K562 (cell line): ENCODE results near the gene MAST1. TPM values are rescaled to one million over a fixed set of nuclear protein-coding genes. Genes with fewer than 3 reads are reported as not detected.

Source experiments
- BCOR ChIP-seq: fragments of 450-650 bp; IDR thresholded peaks from 2 replicates; pipeline ENCODE4 v1.6.1; 2016
- EP400 ChIP-seq: fragments of 450-650 bp; IDR thresholded peaks from 2 replicates; pipeline ENCODE4 v1.6.1; 2017; ENCODE audit warnings: antibody characterized with exemption, mild to moderate bottlenecking, moderate library complexity
- GTF2A2 ChIP-seq: IDR thresholded peaks from 2 replicates; pipeline ENCODE4 v1.6.1; 2016; ENCODE audit warnings: mild to moderate bottlenecking, missing genetic modification characterization, missing compliant biosample characterization
- HEY1 ChIP-seq: fragments of 250-450 bp; sonication (Bioruptor Pico); IDR thresholded peaks from 2 replicates; pipeline ENCODE4 v1.5.0; 2020; ENCODE audit warnings: mild to moderate bottlenecking, moderate library complexity, borderline replicate concordance
- L3MBTL2 ChIP-seq: fragments of 450-650 bp; IDR thresholded peaks from 2 replicates; pipeline ENCODE4 v1.6.1; 2016; ENCODE audit warnings: mild to moderate bottlenecking, moderate library complexity
- MAZ ChIP-seq, 2 experiments: fragments of 450-650 bp in 1 of 2; sonication (generic) in 1 of 2; formaldehyde crosslinking; IDR thresholded peaks in 1 of 2; conservative IDR thresholded peaks in 1 of 2; 2 replicates each; pipeline versions ENCODE4 v1.4.0 to v1.5.0; 2020; ENCODE audit warnings: mild to moderate bottlenecking in 1 of 2, missing genetic modification reagents in 1 of 2
- MBD2 ChIP-seq: sonication (generic); IDR thresholded peaks from 2 replicates; pipeline ENCODE4 v1.6.1; 2016; ENCODE audit warnings: low read depth, borderline replicate concordance
- MCM3 ChIP-seq: fragments of 450-650 bp; IDR thresholded peaks from 2 replicates; pipeline ENCODE4 v1.6.1; 2016
- MCM5 ChIP-seq: fragments of 450-650 bp; IDR thresholded peaks from 2 replicates; pipeline ENCODE4 v1.6.1; 2016; ENCODE audit warnings: low read depth
- MXI1 ChIP-seq: IDR thresholded peaks from 2 replicates; pipeline ENCODE4 v1.6.1; 2011; ENCODE audit warnings: low read depth, mild to moderate bottlenecking, improper control_type of control experiment, low read length
- MYNN ChIP-seq, 2 experiments: sonication (generic); formaldehyde crosslinking in 1 of 2; IDR thresholded peaks; 2 replicates each; pipeline versions ENCODE4 v1.5.0 to v1.6.1; 2016 to 2020; ENCODE audit warnings: antibody characterized with exemption in 1 of 2, missing genetic modification reagents in 1 of 2
- NFRKB ChIP-seq: fragments of 450-650 bp; IDR thresholded peaks from 2 replicates; pipeline ENCODE4 v1.6.1; 2016; ENCODE audit warnings: low read depth
- PHF21A ChIP-seq: fragments of 450-650 bp; IDR thresholded peaks from 2 replicates; pipeline ENCODE4 v1.6.1; 2017; ENCODE audit warnings: low read depth, borderline replicate concordance
- RBBP5 ChIP-seq: fragments of 200-600 bp; sonication (generic); IDR thresholded peaks from 2 replicates; pipeline ENCODE4 v1.6.1; 2012; ENCODE audit warnings: borderline replicate concordance, mild to moderate bottlenecking, low read length, control low read depth, inconsistent platforms; ENCODE audit not compliant: insufficient read depth, poor library complexity, severe bottlenecking
- SMAD4 ChIP-seq: fragments of 250-450 bp; sonication (Bioruptor Pico); conservative IDR thresholded peaks from 2 replicates; pipeline ENCODE4 v1.8.0; 2021; ENCODE audit warnings: inconsistent platforms, mild to moderate bottlenecking, moderate library complexity
- SREBF1 ChIP-seq: fragments of 150-350 bp; IDR thresholded peaks from 2 replicates; pipeline ENCODE4 v1.6.1; 2014; ENCODE audit warnings: antibody characterized with exemption, low read depth, low read length, borderline replicate concordance
- TRIM24 ChIP-seq, 2 experiments: fragments of 450-650 bp; IDR thresholded peaks; 2 replicates each; pipeline ENCODE4 v1.6.1; 2016
- WHSC1 ChIP-seq: IDR thresholded peaks from one replicate; pipeline ENCODE4 v1.6.1; 2012; ENCODE audit warnings: low read length, control low read depth, inconsistent platforms
- ZFP30 ChIP-seq: fragments of 250-450 bp; sonication (Bioruptor Pico); IDR thresholded peaks from 2 replicates; pipeline ENCODE4 v1.8.0; 2022; ENCODE audit warnings: moderate library complexity, mild to moderate bottlenecking, inconsistent platforms, borderline replicate concordance
- ZNF12 ChIP-seq: sonication (generic); formaldehyde crosslinking; IDR thresholded peaks from 2 replicates; pipeline ENCODE4 v1.4.0; 2020; ENCODE audit warnings: mild to moderate bottlenecking, missing genetic modification reagents
- polyA plus RNA-seq, 8 experiments: library from polyadenylated mRNA; depleted of rRNA in 4 of 8; stranded (reverse) in 5 of 8; unstranded in 3 of 8; fragments of >200 nt; fragmentation: Nextera tagmentation in 2 of 8; fragmentation: Illumina TruSeq in 1 of 8; extraction: Ambion mirVana in 2 of 8; extraction: Trizol in 1 of 8; gene quantifications; 2 replicates each; pipeline versions ENCODE4 v1.2.1 to v1.2.3, GENCODE V29; 2011 to 2014; ENCODE audit warnings: inconsistent platforms in 1 of 8, missing spikeins in 1 of 8
- total RNA-seq, 7 experiments: library from RNA; depleted of rRNA in 6 of 7; stranded (reverse); fragments of >200 nt in 6 of 7; fragmentation: Illumina TruSeq in 2 of 7; extraction: Trizol in 2 of 7; gene quantifications; 2 replicates each; pipeline versions ENCODE4 v1.2.1 to v1.2.3, GENCODE V29; 2011 to 2021; ENCODE audit warnings: low replicate concordance in 1 of 7
- TF ChIP-seq, protein P1 (sequence below), 2 experiments: fragments of 450-650 bp; conservative IDR thresholded peaks; 2 replicates each; pipeline ENCODE4 v1.6.1; 2017; ENCODE audit warnings: mild to moderate bottlenecking in 2 of 2, moderate library complexity in 2 of 2
- TF ChIP-seq, protein P2 (sequence below): fragments of 250-450 bp; sonication (Bioruptor Pico); IDR thresholded peaks from 2 replicates; pipeline ENCODE4 v1.5.0; 2020; ENCODE audit warnings: mild to moderate bottlenecking, borderline replicate concordance
- TF ChIP-seq, protein P3 (sequence below), 2 experiments: fragments of 450-650 bp; IDR thresholded peaks; 2 replicates each; pipeline ENCODE4 v1.6.1; 2018; ENCODE audit warnings: mild to moderate bottlenecking in 2 of 2, low read depth in 1 of 2; ENCODE audit not compliant: partially characterized antibody in 2 of 2

The MAST1 gene
- total and polyA plus RNA-seq, 9 of the 15 experiments (the other 6 are each of a cell fraction or from before 2014, with no cell fraction given) = 0.48 to 10.3 (median 3.9) TPM

DNA sequence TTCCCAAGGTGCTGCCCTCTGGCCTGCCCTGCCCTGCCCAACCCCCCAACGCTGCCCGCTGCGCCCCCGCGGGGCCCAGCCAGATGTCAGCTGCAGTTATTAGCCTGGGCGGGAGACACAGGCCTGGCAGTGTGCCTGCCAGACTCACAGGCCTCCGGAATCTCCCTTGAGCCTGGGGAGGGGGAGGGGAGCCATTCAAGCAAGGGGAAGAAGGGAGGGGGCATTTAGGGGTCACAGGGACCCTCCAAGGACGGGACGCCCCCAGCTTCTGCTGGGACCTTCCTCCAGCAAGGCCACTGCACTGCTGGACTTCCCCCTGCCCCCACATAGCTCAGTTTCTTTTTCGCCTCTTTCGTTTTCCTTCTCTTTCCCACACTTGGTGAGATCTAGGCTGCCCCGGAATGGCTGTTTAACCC is 49.6 kb upstream of the MAST1 start (continued):
- TF ChIP-seq, protein P1, sequence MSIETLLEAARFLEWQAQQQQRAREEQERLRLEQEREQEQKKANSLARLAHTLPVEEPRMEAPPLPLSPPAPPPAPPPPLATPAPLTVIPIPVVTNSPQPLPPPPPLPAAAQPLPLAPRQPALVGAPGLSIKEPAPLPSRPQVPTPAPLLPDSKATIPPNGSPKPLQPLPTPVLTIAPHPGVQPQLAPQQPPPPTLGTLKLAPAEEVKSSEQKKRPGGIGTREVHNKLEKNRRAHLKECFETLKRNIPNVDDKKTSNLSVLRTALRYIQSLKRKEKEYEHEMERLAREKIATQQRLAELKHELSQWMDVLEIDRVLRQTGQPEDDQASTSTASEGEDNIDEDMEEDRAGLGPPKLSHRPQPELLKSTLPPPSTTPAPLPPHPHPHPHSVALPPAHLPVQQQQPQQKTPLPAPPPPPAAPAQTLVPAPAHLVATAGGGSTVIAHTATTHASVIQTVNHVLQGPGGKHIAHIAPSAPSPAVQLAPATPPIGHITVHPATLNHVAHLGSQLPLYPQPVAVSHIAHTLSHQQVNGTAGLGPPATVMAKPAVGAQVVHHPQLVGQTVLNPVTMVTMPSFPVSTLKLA (conservative IDR thresholded peaks at IDR 0.05) = no peak
- TF ChIP-seq PHF21A (no peak), ZNF12 (CRISPR knock-in tag) (no peak), SMAD4 (CRISPR knock-in tag) (no peak), L3MBTL2 (no peak), MXI1 (no peak), MBD2 (peak; percentile 40; the same call in 1 of the 2 replicates), HEY1 (no peak), SREBF1 (no peak), BCOR (no peak), ZFP30 (CRISPR knock-in tag) (no peak), RBBP5 (peak; percentile 46), GTF2A2 (tag) (no peak), EP400 (no peak), MAZ (CRISPR knock-in tag; conservative IDR thresholded peaks at IDR 0.05 in 1 of 2, IDR thresholded peaks at IDR 0.05 in 1 of 2) (peak in 1 of 2 experiments; percentile 45; a peak in 2 of 4 replicates), MCM3 (no peak), MCM5 (no peak), TRIM24 (IDR thresholded peaks at IDR 0.05) (peak in 1 of 2 experiments; percentile 6; a peak in 1 of 4 replicates), WHSC1 (no peak), NFRKB (0 out of 2 replicates have a peak, but pooled peaks have one; percentile 52), MYNN (IDR thresholded peaks at IDR 0.05) (peak; percentile 68; the same call in 1 of the 2 replicates), MYNN (CRISPR knock-in tag; IDR thresholded peaks at IDR 0.05) (no peak)
- TF ChIP-seq, protein P2, sequence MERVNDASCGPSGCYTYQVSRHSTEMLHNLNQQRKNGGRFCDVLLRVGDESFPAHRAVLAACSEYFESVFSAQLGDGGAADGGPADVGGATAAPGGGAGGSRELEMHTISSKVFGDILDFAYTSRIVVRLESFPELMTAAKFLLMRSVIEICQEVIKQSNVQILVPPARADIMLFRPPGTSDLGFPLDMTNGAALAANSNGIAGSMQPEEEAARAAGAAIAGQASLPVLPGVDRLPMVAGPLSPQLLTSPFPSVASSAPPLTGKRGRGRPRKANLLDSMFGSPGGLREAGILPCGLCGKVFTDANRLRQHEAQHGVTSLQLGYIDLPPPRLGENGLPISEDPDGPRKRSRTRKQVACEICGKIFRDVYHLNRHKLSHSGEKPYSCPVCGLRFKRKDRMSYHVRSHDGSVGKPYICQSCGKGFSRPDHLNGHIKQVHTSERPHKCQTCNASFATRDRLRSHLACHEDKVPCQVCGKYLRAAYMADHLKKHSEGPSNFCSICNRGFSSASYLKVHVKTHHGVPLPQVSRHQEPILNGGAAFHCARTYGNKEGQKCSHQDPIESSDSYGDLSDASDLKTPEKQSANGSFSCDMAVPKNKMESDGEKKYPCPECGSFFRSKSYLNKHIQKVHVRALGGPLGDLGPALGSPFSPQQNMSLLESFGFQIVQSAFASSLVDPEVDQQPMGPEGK = no peak
- TF ChIP-seq, protein P3, sequence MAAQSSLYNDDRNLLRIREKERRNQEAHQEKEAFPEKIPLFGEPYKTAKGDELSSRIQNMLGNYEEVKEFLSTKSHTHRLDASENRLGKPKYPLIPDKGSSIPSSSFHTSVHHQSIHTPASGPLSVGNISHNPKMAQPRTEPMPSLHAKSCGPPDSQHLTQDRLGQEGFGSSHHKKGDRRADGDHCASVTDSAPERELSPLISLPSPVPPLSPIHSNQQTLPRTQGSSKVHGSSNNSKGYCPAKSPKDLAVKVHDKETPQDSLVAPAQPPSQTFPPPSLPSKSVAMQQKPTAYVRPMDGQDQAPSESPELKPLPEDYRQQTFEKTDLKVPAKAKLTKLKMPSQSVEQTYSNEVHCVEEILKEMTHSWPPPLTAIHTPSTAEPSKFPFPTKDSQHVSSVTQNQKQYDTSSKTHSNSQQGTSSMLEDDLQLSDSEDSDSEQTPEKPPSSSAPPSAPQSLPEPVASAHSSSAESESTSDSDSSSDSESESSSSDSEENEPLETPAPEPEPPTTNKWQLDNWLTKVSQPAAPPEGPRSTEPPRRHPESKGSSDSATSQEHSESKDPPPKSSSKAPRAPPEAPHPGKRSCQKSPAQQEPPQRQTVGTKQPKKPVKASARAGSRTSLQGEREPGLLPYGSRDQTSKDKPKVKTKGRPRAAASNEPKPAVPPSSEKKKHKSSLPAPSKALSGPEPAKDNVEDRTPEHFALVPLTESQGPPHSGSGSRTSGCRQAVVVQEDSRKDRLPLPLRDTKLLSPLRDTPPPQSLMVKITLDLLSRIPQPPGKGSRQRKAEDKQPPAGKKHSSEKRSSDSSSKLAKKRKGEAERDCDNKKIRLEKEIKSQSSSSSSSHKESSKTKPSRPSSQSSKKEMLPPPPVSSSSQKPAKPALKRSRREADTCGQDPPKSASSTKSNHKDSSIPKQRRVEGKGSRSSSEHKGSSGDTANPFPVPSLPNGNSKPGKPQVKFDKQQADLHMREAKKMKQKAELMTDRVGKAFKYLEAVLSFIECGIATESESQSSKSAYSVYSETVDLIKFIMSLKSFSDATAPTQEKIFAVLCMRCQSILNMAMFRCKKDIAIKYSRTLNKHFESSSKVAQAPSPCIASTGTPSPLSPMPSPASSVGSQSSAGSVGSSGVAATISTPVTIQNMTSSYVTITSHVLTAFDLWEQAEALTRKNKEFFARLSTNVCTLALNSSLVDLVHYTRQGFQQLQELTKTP (IDR thresholded peaks at IDR 0.05; ENCODE audit: low read depth in 1 of 2, partially characterized antibody in 2 of 2) = no peak
